Activated CD4-positive, alpha-beta T cell treated with anti-CD3 and anti-CD28 coated beads, Interleukin-2, amount 50 U/mL, for 16 hours (primary cell): ENCODE measurements around the gene DOK6.

Experiments
- DNase-seq: peaks from one replicate; pipeline ENCODE4 v3.0.0-alpha.2; 2020

The DOK6 gene

DNA sequence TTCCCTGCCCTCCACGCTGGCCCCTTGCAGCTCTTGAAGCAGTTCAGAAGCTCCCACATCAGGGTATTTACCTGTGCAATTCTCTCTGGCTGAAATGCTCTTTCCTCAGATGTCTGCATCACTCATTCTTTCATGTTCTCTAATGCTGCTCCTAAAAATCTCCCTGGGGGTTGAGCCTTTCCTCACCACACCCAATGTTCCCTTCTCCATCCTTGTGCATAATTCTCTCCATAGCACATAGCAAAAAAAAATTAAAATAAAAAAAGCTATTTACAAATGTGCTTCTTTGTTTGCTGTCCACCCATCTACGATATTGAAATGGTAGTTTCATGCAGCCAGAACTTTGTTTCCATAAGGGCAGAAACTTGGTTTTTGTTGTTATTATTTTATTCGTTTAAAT lies 155.5 kb downstream of the DOK6 start:
- DNase-seq = no peak

DNA sequence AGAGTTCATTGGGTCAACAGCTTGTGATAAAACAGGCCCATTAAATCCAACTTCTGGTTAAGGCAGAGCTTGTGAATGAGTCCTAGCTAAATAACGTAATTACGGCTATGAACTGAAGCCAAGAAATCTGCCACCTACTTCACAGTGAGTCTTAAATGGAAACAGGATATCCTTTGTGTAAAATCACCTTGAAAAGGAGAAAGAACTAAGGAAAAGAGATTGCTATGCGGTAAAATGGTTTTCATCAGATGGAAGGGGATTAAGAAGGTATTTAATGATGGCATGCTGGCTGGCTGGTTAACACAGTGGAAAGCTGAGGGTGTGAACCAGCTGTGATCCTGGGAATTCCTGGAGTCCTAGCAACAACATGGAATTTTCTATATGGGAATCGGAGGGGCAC lies 156.6 kb downstream of the DOK6 start:
- DNase-seq = no peak

DNA sequence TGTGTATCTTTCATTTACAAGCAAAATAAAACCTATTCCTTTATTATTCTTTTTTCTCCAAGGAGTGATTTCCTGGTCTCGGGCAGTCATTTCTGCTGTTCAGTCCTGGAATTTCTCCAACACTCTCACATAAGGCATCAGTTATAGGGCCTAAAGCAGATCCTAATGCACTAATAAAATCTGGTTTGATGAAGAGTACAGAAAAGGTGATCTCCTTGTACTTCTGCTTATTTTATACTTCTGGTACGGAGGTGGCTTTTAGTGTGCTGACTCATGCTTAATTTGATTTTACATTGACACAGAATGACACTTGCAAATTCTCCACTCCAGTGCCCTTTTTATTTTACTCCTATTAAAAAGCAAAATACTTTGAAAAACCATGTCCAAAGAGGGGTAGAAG lies 157.4 kb downstream of the DOK6 start:
- no peak for DNase-seq

DNA sequence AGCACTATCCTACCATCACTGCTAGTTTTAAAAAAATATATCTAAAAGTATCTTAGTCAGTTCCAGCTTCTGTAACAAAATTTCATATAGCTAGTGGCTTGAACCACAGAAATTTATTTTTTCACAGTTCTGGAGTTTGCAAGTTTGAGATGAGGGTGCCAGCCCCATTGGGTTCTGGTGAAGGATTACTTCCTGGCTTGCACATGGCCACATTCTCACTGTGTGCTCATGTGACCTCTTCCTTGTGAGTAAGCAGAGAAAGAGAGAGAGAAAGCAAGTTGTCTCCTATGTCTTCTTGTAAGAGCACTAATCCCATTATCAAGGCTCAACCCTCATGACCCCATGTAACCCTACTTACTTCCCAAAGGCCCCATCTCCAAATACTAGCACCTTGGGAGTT lies 158.9 kb downstream of the DOK6 start:
- DNase-seq = no peak

DNA sequence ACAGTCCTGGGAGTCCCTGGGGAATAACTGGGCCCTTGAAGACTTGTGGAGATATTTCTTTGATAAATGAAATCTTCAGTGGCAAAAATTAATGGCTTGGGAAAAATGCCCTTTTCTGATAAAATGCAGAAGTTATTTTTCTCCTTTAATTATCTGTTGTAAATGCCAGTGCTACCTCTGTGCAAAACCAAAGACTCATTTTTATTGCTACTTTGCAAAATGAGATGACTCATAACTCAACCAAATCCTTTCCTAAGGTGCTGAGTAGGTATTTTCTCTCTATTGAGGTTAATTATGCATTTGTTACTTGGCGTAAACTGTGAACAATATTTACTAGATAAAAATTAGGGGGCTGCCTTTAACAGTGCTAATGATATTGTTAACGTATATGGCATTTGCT lies 163.9 kb downstream of the DOK6 start:
- no peak for DNase-seq

DNA sequence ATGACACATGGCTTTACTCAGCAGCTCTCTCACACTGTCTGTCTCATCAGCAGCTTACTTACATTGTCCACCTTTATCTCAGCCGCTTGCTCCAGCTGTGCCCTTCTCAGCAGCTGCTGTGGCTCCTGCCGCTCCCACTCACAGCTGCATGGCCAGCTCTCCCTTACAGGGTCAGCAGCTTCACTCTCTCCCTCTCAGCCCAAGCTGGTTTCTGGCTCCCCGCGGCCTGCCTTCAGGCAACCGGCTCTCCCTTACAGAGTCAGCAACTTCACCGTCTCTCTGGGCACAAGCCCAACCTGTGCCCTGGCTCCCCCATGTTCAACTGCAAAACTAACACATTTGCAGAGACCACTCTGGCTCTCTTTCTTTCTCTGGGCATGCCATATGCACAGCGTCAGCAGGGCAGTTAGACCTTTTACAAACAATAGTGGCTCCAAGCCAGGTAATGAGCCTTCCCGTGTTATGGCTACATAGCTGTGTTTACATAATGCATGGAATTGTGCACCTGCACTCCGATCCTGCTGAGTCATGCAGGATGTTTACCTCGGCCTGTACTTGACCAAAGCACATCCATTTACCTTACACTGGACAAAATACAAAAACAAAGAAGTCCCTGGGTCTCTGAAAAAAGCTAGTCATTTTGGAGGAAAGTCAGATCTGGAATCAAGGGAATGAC lies 167.3 kb downstream of the DOK6 start:
- DNase-seq = no peak

DNA sequence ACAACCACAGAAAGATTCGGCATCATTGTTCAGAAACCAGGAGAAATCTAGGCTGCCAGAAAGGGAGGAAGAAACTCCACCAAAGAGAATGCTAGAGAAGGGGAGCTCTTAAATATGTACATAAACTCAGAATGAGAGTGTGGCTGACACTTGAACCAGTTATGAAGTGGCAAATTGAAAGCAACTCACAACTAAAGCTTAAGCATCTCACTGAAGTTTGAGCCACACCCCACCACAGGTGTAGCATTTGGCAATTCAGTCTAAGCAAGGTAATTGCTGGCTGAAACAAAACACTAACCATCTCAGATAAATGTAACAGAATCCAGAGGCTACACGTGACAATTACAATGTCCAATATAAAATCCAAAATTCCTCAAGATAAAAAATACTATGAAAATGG lies 168.4 kb downstream of the DOK6 start:
- DNase-seq = no peak

DNA sequence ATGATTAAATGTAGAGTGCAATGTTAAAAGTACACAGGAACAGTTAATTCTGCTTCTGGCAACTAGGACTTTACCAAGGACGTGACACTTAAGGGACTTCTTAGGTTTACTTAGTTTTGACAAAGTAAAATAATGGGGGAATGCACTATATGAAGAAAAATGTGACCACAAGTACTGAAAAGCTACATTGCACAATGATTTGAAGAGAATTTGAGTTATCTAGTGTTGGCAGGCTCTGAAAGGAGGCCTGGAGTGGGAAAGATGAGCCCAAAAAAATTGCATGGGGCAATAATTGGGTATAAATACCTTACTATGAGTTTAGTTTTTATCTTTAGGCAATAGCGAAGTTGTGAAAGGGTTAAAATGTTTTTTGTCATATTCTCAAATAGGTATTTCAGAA lies 173.7 kb downstream of the DOK6 start:
- no peak for DNase-seq

DNA sequence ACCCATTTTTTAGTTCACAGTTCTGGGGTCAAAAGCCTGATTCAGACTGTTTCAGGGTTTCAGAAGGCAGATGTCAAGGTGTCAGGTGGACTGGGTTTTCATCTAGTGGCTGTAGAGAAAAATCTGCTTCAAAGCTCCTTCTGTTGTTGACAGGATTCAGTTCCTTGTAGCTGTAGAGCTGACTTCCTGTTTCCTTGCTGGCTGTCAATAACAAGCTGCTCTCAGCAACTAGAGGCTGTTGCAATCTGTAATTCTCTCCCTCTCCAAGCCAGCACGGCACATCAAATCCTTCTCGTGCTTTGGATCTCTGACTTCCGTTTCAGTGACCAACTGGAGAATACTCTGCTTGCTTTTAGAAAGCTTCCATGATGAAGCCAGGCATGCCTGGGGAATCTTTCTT lies 179.4 kb downstream of the DOK6 start:
- DNase-seq = no peak

DNA sequence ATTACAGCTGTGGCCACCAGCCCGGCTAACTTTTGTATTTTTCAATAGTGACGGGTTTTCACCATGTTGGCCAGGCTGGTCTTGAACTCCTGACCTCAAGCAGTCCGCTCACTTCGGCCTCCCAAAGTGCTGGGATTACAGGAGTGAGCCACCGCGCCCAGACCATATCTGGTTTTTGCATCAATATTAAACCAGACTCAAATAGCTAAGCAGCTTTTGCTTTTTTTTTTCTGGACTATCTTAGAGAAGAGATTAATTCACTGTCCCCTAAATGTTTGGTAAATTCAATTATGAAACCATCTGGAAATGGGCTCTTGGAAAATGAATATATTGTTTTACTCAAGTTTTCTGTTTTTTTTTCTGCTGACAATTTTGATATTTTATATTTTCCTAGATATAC lies 183.7 kb downstream of the DOK6 start:
- DNase-seq = no peak

DNA sequence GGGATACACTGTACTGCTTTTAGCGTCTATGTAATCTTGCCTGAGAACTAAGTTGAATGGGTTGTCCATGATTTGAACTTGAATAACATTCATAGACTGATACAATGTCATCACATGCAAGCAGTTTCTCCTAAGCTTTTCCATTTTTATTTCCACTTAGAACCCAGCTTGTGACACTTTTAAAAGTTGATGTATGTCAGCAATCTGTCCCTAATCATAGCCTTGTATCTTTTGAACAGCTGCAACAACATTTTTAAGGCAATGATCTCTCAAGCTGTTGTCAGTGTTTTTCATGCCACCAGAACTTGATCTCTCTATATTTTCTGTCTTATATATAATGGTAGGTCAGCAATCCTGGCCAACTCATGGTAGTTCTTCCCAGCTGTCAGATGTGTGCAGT lies 185.0 kb downstream of the DOK6 start:
- DNase-seq = no peak

DNA sequence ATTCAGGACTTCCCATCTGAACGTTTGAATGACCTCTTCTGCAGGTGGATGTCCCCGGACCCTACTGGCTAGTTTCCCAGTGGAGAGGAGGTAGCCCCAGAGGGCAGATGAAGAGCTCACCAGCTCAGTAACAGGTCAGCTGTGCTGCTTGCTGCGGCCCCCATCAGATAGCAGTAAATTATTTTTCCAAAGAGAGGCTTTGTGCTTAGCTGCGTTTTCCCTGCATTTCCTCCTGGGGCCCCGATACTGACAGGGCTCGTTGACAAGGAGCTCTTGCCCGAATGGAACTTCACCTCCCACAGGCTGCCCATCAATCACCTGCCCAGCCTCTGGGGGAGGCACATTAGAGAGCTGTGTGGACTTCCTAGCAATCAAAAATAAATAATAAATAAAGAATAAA lies 185.8 kb downstream of the DOK6 start:
- DNase-seq = no peak

DNA sequence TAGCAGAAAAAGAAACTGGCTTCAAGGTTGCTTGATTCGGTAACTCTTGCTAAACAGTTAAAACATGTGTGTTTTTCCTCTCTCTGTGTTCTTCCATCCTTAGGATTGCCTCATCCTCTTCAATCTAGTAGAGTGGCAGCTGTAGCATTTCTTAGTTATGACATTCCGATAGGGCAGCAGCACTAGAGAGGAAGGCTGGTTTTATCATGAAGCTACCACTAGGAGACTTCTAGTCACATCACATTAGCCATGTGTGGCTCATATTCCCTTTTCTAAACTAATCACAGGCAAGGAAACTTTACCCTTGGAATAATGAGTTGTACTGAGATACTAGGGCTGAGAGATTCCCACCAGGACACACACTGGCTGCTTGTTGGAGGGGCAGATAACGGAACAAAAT lies 187.6 kb downstream of the DOK6 start:
- no peak for DNase-seq

DNA sequence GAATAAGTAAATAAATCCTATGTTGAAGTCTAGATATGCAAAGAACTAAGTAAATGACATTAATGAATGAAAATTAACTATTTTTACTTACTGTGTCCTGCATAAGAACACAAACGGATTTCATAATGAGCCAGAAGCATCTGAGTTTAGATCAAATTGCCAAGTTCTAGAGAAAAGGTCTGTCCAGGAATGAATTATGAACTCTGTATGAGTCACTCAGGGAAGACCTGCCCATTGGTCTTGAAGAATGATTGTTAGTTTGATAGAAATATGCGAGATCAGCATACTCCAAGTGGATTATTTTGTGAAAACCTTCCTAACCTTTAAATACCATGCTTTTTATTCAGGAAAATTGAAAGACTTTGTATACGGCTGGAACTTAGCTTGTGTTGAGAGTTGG lies 189.5 kb downstream of the DOK6 start:
- no peak for DNase-seq

DNA sequence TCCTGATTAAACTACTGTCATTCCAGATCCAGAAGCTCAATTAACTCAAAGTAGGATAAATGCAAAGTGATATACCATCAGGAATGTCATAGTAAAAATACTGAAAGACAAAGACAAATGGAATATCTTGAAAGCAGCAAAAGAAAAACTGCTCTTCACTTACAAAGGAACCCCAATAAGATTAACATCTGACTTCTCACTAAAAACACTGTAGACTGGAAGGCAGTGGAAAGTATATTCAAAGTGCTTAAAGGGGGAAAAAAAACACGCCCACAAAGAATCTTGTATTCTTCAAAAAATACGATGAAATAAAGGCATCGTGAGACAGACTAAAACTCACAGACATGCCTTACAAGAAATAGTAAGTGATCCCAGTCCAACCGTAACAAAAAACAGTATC lies 195.7 kb downstream of the DOK6 start:
- DNase-seq = no peak

DNA sequence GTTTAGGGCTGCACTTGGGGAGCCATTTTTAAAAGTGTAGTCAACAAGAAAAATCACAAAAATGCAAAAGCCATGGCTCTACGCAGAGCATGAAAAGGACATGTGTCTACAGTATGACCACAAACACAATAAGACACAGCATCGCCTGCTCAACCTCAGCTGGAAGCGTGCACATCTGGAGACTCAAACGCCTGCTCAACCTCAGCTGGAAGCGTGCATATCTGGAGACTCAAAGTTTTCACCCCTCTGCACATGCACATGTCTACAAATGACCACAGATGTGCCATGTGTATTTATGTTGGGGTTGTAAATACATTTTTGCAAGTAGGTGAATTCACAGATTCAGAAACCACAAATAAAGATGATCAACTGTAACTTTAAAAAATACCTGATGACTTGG lies 196.9 kb downstream of the DOK6 start:
- no peak for DNase-seq

DNA sequence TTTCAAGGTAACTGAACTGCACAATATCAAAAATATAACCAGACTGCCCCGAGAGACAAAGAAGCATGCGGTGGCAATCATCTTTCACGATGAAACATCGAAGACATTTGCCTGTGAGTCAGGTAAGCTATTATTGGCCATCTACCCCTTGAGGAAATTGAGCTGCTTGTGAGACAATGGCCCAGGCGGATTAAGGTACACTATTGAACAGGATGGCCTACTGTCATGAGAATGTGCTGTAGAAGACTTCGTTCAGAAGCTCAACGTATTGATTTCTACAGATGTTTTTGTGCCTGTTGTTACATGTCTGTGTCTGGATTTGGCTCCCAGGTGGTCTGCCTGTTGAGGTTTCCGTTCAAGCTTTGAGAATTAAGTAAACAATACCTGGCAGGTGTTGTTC lies 198.7 kb downstream of the DOK6 start:
- DNase-seq = no peak

DNA sequence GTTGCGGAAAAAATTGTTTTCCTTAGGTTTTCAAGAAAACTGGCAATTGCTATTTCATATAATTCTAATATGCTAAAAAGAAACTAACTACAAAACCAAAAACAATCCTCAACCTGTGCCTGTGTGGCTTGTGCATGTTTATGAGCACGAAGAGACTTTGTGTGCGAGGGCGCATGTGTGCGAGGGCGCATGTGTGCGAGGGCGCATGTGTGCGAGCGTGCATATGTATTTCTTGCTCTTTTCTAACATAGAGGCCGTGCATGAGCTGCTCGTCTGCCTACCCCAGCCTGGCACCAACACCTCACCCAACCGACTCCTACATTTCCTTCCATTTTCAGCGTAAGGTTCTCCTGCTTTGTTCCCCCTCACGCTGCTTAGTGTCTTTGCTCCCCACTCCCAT lies 211.6 kb downstream of the DOK6 start:
- no peak for DNase-seq

DNA sequence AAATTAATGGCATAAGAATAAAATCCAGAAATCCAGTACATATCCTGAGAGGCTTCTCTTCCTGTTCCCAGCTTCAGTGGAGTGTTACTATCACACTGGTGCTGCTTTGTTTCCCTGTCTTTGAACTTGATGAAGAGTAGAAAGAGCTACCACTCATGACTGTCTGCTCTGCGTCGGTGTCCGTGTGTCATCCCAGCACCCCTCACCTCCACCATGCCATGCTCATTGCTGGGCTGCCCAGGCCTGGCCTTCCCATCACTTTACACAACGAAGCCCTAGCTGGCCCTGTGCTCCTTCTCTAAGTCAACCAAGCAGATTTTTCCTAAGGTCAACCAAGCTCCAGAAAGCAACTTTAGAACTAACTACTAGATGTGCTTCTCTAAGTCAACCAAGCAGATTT lies 215.4 kb downstream of the DOK6 start:
- DNase-seq = no peak

DNA sequence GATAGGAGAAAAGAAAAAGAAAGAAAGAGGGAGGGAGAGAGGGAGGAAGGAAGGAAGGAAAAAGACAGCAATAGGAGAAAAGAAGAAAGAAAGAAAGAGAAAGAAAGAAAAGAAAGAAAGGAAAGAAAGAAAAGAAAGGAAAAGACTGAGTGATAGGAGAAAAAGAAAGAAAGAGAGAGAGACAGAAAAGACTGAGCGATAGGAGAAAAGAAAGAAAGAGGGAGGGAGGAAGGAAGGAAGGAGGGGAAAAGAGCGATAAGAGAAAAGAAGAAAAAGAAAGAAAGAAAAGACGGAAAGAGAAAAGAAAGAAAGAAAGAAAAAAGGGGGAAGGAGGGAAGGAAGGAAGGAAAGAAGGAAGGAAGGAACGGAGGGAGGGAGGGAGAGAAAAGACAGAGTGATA lies 216.7 kb downstream of the DOK6 start:
- no peak for DNase-seq

DNA sequence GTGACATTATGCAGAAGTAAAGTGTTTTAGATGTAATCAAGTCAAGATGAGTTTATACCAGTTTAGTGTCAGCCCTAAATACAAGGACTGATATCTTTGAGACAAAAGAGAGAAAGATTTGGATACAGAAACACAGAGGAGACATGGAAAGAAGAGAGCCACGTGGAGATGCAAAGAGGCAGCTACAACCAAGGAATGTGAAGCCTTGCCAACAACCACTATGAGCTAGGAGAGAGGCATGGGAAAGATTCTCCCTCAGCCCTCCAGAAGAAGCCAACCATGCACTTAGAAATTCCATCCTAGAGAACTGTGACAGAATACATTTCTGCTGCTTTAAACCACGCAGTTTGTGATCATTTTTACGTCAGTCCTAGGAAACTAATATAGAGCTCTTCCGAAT lies 217.2 kb downstream of the DOK6 start:
- no peak for DNase-seq

DNA sequence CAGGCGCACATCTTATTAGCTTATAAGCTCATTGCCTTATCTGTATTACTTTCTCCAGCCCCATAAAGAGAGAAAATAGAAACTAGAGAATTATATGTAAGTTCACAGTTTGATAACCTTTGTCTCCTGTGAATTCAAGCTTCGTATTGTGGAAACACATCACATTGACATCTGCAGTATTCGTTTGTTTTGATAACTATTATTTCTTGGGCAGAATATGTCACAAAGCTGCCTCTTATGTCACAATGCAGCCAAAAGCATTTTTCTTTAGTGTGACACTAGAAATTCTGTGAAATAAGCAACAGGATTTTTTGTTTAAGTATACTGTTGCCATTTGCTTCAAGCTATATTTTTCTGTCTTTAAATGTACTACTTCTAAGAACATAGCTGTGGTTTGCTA lies 221.5 kb downstream of the DOK6 start:
- DNase-seq = no peak

DNA sequence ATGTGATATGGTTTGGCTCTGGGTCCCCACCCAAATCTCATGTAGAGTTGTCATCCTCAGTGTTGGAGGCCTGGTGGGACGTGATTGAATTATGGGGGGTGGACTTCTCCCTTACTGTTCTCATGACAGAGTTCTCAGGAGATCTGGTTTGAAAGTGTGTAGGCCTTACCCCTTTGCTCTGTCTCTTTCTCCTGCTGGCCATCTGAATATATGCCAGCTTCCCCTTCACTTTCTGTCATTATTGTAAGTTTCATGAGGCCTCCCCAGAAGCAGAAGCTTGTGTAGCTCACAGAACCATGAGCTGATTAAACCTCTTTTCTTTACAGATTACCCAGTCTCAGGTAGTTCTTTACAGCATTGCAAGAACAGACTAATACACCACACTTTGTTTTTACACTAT lies 222.3 kb downstream of the DOK6 start:
- no peak for DNase-seq

DNA sequence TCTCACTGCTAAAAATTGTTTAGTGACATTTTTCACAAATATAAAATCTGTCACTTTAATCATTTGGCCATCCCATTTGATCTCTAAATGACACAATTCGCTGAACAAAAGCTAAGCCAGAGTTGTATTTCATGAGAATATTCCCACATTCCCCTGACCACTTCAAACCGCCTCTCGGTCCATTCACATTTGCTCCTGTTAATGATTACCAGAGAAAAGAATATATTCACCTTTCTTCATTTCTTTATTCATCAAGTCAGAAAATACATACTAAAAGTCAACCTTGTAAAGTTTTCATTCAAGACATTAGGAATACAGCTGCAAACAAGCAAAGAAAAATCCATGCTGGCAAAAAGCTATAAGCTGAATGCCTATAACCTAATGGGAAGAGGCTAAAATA lies 225.5 kb downstream of the DOK6 start:
- no peak for DNase-seq

DNA sequence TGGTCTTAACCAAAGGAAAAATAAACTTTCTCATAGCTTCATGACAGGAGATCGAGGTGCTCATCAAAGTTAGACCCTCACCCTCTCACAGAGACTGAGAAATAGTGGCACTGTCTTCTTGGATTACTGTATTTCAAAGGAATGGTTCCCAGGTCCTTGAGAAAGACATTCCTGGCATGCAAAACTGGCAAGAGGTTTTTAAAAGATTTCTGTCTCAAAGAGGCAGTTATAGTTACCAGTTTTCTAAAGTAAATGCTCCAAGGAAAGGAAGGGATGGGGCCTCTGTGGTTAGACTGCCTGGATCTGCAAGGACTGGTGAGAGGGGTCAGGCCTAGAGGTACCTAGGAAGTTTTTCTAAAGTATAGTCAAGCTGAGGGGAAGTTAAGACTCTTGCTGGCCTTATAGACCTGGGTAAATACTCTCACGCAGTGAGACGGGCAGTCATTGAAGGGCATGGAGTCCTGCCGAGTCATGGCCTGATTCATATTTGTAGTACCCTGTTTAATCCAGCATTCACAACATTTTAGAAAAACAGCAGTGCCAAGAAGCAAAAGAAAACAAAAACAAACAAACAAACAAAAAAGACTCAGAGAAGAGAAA lies 226.1 kb downstream of the DOK6 start:
- DNase-seq = no peak
